ENCODE results near the gene DALRD3. TPM values are rescaled to one million over a fixed set of nuclear protein-coding genes. Genes with fewer than 3 reads are reported as not detected.

Gene DALRD3
- total and polyA plus RNA-seq, 2 donors from 2014 or later: 41.6 to 46.8 TPM

DNA sequence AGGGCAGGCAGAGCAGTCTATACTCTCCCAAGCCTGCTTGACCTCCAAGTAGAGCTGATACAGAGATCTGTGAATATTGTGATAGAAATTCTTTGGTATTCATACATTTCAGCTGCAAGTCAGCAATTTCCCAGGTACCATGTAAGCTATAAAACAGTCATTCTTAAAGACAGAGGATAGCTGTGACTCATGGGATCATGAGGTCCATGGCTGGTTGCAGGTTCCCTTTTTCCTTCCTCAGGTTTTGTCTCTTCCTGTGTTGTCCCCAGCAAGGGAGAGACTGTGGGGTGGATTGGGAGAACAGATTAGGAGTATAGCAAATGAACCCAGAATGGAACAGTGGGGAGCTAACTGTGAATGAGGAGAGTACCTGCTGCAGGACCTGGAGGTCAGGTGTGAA is 33.7 kb downstream of the DALRD3 start:
- Histone ChIP-seq H3K27me3 (ENCODE audit: control insufficient read depth, insufficient read depth, low read length) (no peaks in the 10 kb centered on the region), H3K9me3 (ENCODE audit: control insufficient read depth in 2 of 3, insufficient read depth in 1 of 3, low read length in 3 of 3) (no peaks in the 10 kb centered on the region), H3K36me3 (ENCODE audit: control insufficient read depth in 2 of 3, insufficient read depth in 3 of 3, low read length in 3 of 3) (peaks cover 7 to 42% (median 28%) of the 10 kb centered on the region in 3 donors), H3K9ac (ENCODE audit: low read length in 3 of 3) (no peak overlapping the region), H3K4me3 (ENCODE audit: low read length in 3 of 3) (no peak overlapping the region), H3K4me1 (ENCODE audit: control insufficient read depth in 2 of 3, insufficient read depth in 2 of 3, low read depth in 1 of 3, low read length in 3 of 3) (peaks cover 0 to 8% (median 5%) of the 10 kb centered on the region in 3 donors), H3K27ac (ENCODE audit: low read depth in 2 of 2, low read length in 2 of 2) (no peak overlapping the region)
- TF ChIP-seq CTCF (IDR thresholded peaks at IDR 0.05; ENCODE audit: borderline replicate concordance, extremely low read depth, insufficient read depth): no peak
- intact Hi-C loops (cut with DNase I): no loop called here
- DNase-seq (no peak), FAIRE-seq (no peak)

- no peak for TF ChIP-seq CTCF (IDR thresholded peaks at IDR 0.05; ENCODE audit: borderline replicate concordance, extremely low read depth, insufficient read depth)
- no peak overlapping the region for H3K27ac ChIP-seq (ENCODE audit: low read depth in 2 of 2, low read length in 2 of 2)
- DNase-seq (no peak), FAIRE-seq (no peak)
- no peaks in the 10 kb centered on the region for H3K9me3 ChIP-seq (ENCODE audit: control insufficient read depth in 2 of 3, insufficient read depth in 1 of 3, low read length in 3 of 3)
- peaks cover 13 to 50% (median 36%) of the 10 kb centered on the region in 3 donors for H3K36me3 ChIP-seq (ENCODE audit: control insufficient read depth in 2 of 3, insufficient read depth in 3 of 3, low read length in 3 of 3)
- no peaks in the 10 kb centered on the region for H3K27me3 ChIP-seq (ENCODE audit: control insufficient read depth, insufficient read depth, low read length)
- no peak overlapping the region for H3K4me3 ChIP-seq (ENCODE audit: low read length in 3 of 3)
- intact Hi-C loops (cut with DNase I): no loop called here
- no peak overlapping the region for H3K9ac ChIP-seq (ENCODE audit: low read length in 3 of 3)
- no peaks in the 10 kb centered on the region for H3K4me1 ChIP-seq (ENCODE audit: control insufficient read depth in 2 of 3, insufficient read depth in 2 of 3, low read depth in 1 of 3, low read length in 3 of 3)
Observed at GRCh38 chr3:48983096-48983495, 35.3 kb downstream of the DALRD3 start.

DNA sequence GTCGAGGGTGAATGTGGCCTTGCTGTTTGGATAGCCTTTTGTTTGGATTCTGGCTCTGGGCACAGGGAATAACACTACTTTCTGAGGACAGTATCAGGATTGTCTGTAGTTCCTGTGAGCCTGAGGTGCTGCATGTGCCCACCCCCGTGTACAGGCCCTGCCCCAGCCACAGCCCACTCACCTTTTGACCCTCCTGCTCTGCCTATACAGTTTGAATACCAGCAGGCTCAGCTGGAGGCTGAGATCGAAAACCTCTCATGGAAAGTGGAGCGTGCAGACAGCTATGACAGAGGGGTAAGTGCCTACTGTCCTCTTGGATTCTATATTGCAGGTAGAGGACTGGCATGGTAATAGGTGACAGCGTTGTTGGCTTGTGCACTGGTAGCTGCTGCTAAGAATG is 35.7 kb downstream of the DALRD3 start:
- TF ChIP-seq CTCF (IDR thresholded peaks at IDR 0.05; ENCODE audit: borderline replicate concordance, extremely low read depth, insufficient read depth): no peak
- peaks cover 13 to 54% (median 39%) of the 10 kb centered on the region in 3 donors for H3K36me3 ChIP-seq (ENCODE audit: control insufficient read depth in 2 of 3, insufficient read depth in 3 of 3, low read length in 3 of 3)
- no peak for FAIRE-seq

GRCh38 chr3:48982016-48982415 is 36.4 kb downstream of the DALRD3 start:
- no peak overlapping the region for H3K9ac ChIP-seq (ENCODE audit: low read length in 3 of 3)
- no peak for TF ChIP-seq CTCF (IDR thresholded peaks at IDR 0.05; ENCODE audit: borderline replicate concordance, extremely low read depth, insufficient read depth)
- no peaks in the 10 kb centered on the region for H3K9me3 ChIP-seq (ENCODE audit: control insufficient read depth in 2 of 3, insufficient read depth in 1 of 3, low read length in 3 of 3)
- DNase-seq (no peak), FAIRE-seq (no peak)
- H3K4me1 ChIP-seq (ENCODE audit: control insufficient read depth in 2 of 3, insufficient read depth in 2 of 3, low read depth in 1 of 3, low read length in 3 of 3): no peaks in the 10 kb centered on the region
- H3K4me3 ChIP-seq (ENCODE audit: low read length in 3 of 3): no peak overlapping the region
- no peaks in the 10 kb centered on the region for H3K27me3 ChIP-seq (ENCODE audit: control insufficient read depth, insufficient read depth, low read length)
- peaks cover 13 to 57% (median 39%) of the 10 kb centered on the region in 3 donors for H3K36me3 ChIP-seq (ENCODE audit: control insufficient read depth in 2 of 3, insufficient read depth in 3 of 3, low read length in 3 of 3)
- H3K27ac ChIP-seq (ENCODE audit: low read depth in 2 of 2, low read length in 2 of 2): no peak overlapping the region
- intact Hi-C loops (cut with DNase I): no loop called here

More for the DNA sequence above, 35.7 kb downstream of the DALRD3 start:
- H3K27ac ChIP-seq (ENCODE audit: low read depth in 2 of 2, low read length in 2 of 2): no peak overlapping the region
- H3K9me3 ChIP-seq (ENCODE audit: control insufficient read depth in 2 of 3, insufficient read depth in 1 of 3, low read length in 3 of 3): no peaks in the 10 kb centered on the region
- H3K4me3 ChIP-seq (ENCODE audit: low read length in 3 of 3): no peak overlapping the region
- no peaks in the 10 kb centered on the region for H3K4me1 ChIP-seq (ENCODE audit: control insufficient read depth in 2 of 3, insufficient read depth in 2 of 3, low read depth in 1 of 3, low read length in 3 of 3)
- intact Hi-C loops (cut with DNase I): no loop called here
- H3K27me3 ChIP-seq (ENCODE audit: control insufficient read depth, insufficient read depth, low read length): no peaks in the 10 kb centered on the region
- no peak overlapping the region for H3K9ac ChIP-seq (ENCODE audit: low read length in 3 of 3)
- no peak for DNase-seq
